Stimulated activated CD8-positive, alpha-beta memory T cell treated with anti-CD3 and anti-CD28 coated beads, Interleukin-7, amount 100 ng/mL, for 1 hour (primary cell): Measurements from ENCODE around the gene CD37.
"Not testable (repeated sequence)": the region's sequence is repeated elsewhere in the genome, so short reads cannot be mapped to it uniquely, and the experiment has no call there.

Experiments used
- DNase-seq, 2 donors: peaks; one replicate each; pipeline ENCODE4 v3.0.0-alpha.2; 2020; ENCODE audit warnings: low read depth in 2 of 2

The CD37 gene

GRCh38 chr19:49347191-49347590 lies 12.0 kb downstream of the CD37 start:
- no peak for DNase-seq

- DNase-seq: no peak
Measured at GRCh38 chr19:49347835-49348234, 12.6 kb downstream of the CD37 start.

- no peak for DNase-seq
Measured at GRCh38 chr19:49348305-49349189, 13.3 kb downstream of the CD37 start.

GRCh38 chr19:49349567-49349966 lies 14.4 kb downstream of the CD37 start:
- no peak for DNase-seq

- no peak for DNase-seq
Measured at GRCh38 chr19:49355909-49356353, 20.7 kb downstream of the CD37 start.

- no peak for DNase-seq
Measured at GRCh38 chr19:49356382-49356781, 21.2 kb downstream of the CD37 start.

GRCh38 chr19:49357186-49357585 lies 22.0 kb downstream of the CD37 start:
- no peak for DNase-seq

- no peak for DNase-seq
Measured at GRCh38 chr19:49359851-49360820, 24.9 kb downstream of the CD37 start.

GRCh38 chr19:49361438-49362047 lies 26.3 kb downstream of the CD37 start:
- DNase-seq: no peak

- no peak for DNase-seq
Measured at GRCh38 chr19:49362048-49362928, 27.1 kb downstream of the CD37 start, which contains the start of gene TEAD2. TEAD2 (minus strand) TSS chr19:49362416; CDS start chr19:49360075, 2,341 bp downstream.

GRCh38 chr19:49362929-49363267 lies 27.7 kb downstream of the CD37 start:
- no peak for DNase-seq

GRCh38 chr19:49363268-49364082 lies 28.3 kb downstream of the CD37 start, which contains the start of gene DKKL1:
DKKL1 (plus strand) TSS chr19:49363877; CDS start chr19:49363999, 122 bp downstream.
- peak; percentile 20 to 37 for DNase-seq

GRCh38 chr19:49364083-49364737 lies 29.0 kb downstream of the CD37 start:
- no peak for DNase-seq

GRCh38 chr19:49366110-49366509 lies 30.9 kb downstream of the CD37 start:
- no peak for DNase-seq

GRCh38 chr19:49368711-49369358 lies 33.6 kb downstream of the CD37 start:
- no peak for DNase-seq

GRCh38 chr19:49371184-49371583 lies 36.0 kb downstream of the CD37 start:
- DNase-seq: no peak

GRCh38 chr19:49373174-49373573 lies 38.0 kb downstream of the CD37 start:
- not testable (repeated sequence) for DNase-seq

- no peak for DNase-seq
Measured at GRCh38 chr19:49374665-49375434, 39.6 kb downstream of the CD37 start.
